Suprapubic skin (tissue), 4 donors: ENCODE measurements around the gene PIGA. TPM values are rescaled to one million over a fixed set of nuclear protein-coding genes. Genes with fewer than 3 reads are reported as not detected.

ENCODE experiments used
- DNase-seq, 2 donors: peaks; one replicate each; pipeline ENCODE4 v3.0.0-alpha.2; 2019; ENCODE audit warnings: low spot score in 2 of 2
- H3K27ac ChIP-seq: fragments of 200-600 bp; sonication (generic); one replicate; pipeline ENCODE4 v1.5.1; 2019
- H3K27me3 ChIP-seq: fragments of 200-600 bp; sonication (generic); one replicate; pipeline ENCODE4 v1.5.1; 2019
- H3K36me3 ChIP-seq: fragments of 200-600 bp; sonication (generic); one replicate; pipeline ENCODE4 v1.5.1; 2019
- H3K4me1 ChIP-seq: fragments of 200-600 bp; sonication (generic); one replicate; pipeline ENCODE4 v1.5.1; 2019
- H3K4me3 ChIP-seq: fragments of 200-600 bp; sonication (generic); one replicate; pipeline ENCODE4 v1.5.1; 2019; ENCODE audit warnings: mild to moderate bottlenecking
- H3K9me3 ChIP-seq: fragments of 200-600 bp; sonication (generic); one replicate; pipeline ENCODE4 v1.5.1; 2019
- EP300 ChIP-seq: sonication (generic); formaldehyde crosslinking; IDR thresholded peaks from one replicate; pipeline ENCODE4 v1.6.1; 2017; ENCODE audit warnings: antibody characterized with exemption
- POLR2A ChIP-seq, 2 donors: fragments of 450-650 bp; IDR thresholded peaks; one replicate each; pipeline ENCODE4 v1.6.1; 2017; ENCODE audit warnings: antibody characterized with exemption in 2 of 2, mild to moderate bottlenecking in 2 of 2, moderate library complexity in 2 of 2
- POLR2AphosphoS5 ChIP-seq, 3 donors: sonication (generic); formaldehyde crosslinking; IDR thresholded peaks; one replicate each; pipeline ENCODE4 v1.6.1; 2017; ENCODE audit warnings: antibody characterized with exemption in 3 of 3
- WGBS: methylation state at CpG from one replicate; pipeline ENCODE4 v1.1.5; 2018; 5-methylcytosine and 5-hydroxymethylcytosine counted together
- total RNA-seq, 4 donors: library from RNA; depleted of rRNA; stranded (reverse); fragments of >200 nt; gene quantifications; one replicate each; pipeline ENCODE4 v1.1.0, GENCODE V29; 2016
- TF ChIP-seq, protein P1 (sequence below), 2 donors: fragments of 200-600 bp in 1 of 2; fragments of 450-650 bp in 1 of 2; sonication (generic) in 1 of 2; IDR thresholded peaks; one replicate each; pipeline ENCODE4 v1.5.1; 2016 to 2019; ENCODE audit warnings: antibody characterized with exemption in 2 of 2, mild to moderate bottlenecking in 1 of 2, moderate library complexity in 1 of 2

The PIGA gene
- total RNA-seq, 4 donors from 2014 or later: 14.7 to 24.7 (median 20.4) TPM

DNA sequence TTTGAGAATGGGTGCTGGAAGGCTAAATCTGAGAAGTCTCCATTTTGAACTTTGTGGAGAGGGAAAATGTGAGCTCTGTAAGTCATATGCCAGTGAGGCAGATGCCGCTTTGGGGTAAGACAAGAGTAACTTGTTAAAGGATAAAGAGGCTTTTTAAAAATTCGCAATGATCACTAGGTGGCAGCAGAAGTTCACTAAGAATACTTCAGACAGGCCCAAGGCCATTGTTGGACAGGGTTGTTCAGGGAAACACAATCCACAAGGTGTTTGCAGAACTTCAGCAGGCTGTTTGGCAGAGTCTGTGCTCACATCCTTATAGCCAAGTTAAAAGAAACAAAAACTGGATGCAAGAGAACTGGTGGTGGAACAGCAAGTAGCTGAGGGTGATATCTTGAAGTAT, 13.7 kb upstream of the PIGA start:
- no peaks in the 10 kb centered on the region for H3K27me3 ChIP-seq
- no peak overlapping the region for H3K27ac ChIP-seq
- no peak for DNase-seq
- H3K9me3 ChIP-seq: no peaks in the 10 kb centered on the region
- TF ChIP-seq, protein P1, sequence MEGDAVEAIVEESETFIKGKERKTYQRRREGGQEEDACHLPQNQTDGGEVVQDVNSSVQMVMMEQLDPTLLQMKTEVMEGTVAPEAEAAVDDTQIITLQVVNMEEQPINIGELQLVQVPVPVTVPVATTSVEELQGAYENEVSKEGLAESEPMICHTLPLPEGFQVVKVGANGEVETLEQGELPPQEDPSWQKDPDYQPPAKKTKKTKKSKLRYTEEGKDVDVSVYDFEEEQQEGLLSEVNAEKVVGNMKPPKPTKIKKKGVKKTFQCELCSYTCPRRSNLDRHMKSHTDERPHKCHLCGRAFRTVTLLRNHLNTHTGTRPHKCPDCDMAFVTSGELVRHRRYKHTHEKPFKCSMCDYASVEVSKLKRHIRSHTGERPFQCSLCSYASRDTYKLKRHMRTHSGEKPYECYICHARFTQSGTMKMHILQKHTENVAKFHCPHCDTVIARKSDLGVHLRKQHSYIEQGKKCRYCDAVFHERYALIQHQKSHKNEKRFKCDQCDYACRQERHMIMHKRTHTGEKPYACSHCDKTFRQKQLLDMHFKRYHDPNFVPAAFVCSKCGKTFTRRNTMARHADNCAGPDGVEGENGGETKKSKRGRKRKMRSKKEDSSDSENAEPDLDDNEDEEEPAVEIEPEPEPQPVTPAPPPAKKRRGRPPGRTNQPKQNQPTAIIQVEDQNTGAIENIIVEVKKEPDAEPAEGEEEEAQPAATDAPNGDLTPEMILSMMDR (IDR thresholded peaks at IDR 0.05): peak; percentile 23 to 55
- no peak for TF ChIP-seq EP300
- H3K36me3 ChIP-seq: no peaks in the 10 kb centered on the region
- H3K4me3 ChIP-seq: no peak overlapping the region
- no peaks in the 10 kb centered on the region for H3K4me1 ChIP-seq
- 26% methylated on average over 2 of the region's 2 CpGs for WGBS

GRCh38 chrX:15345976-15346375, 10.7 kb upstream of the PIGA start:
- Histone ChIP-seq H3K27ac (no peak overlapping the region), H3K9me3 (no peaks in the 10 kb centered on the region), H3K4me1 (no peaks in the 10 kb centered on the region), H3K27me3 (no peaks in the 10 kb centered on the region), H3K36me3 (no peaks in the 10 kb centered on the region), H3K4me3 (no peak overlapping the region)
- TF ChIP-seq POLR2A (IDR thresholded peaks at IDR 0.05) (no peak), EP300 (no peak), POLR2AphosphoS5 (IDR thresholded peaks at IDR 0.05) (no peak)
- TF ChIP-seq, protein P1 (IDR thresholded peaks at IDR 0.05): no peak
- 69% methylated on average over 3 of the region's 3 CpGs for WGBS
- DNase-seq: no peak

DNA sequence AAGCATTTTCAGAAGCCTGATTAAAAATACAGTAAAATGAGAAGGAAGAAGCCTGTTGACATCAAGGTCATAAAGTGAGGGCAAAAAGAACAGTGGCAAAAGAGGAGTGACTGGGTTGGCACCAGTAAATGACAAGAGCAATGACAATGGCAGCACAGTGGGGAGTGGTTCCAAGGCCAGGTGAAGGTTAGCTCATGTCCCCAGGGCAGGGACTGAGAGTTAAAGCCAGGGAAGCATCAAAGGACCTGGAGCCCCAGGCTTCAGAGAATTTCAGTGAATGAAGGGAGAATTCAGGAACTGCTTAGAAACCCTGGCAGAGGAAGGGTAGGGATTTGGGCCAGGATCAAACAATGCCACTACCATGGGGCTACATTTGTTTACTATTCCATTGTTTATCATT, 8.8 kb upstream of the PIGA start:
- H3K27ac ChIP-seq: no peak overlapping the region
- H3K4me1 ChIP-seq: no peaks in the 10 kb centered on the region
- DNase-seq: no peak
- TF ChIP-seq, protein P1 (IDR thresholded peaks at IDR 0.05): no peak
- TF ChIP-seq EP300 (no peak), POLR2A (IDR thresholded peaks at IDR 0.05) (no peak)
- H3K9me3 ChIP-seq: no peaks in the 10 kb centered on the region
- H3K4me3 ChIP-seq: no peak overlapping the region
- H3K27me3 ChIP-seq: no peaks in the 10 kb centered on the region
- no peaks in the 10 kb centered on the region for H3K36me3 ChIP-seq

DNA sequence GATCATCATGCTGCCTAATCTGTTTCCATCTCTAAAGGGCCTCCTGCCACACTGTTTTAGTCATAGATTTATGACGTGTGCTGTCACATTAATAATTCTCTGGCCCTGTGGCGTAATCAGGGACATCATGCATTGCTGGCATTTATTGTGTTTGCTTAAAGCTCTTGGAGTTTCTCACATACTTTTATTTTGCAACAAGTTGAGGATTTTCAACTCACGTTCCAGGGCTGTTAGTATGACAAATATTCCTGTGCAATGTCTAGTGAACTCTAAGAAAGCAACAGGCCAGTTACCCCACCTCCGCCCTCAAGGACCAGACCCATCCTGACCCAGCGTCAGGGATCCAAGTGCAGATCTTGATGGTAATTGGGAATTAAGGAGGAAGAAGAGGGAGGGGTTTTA, 7.8 kb upstream of the PIGA start:
- no peak overlapping the region for H3K4me3 ChIP-seq
- H3K9me3 ChIP-seq: no peaks in the 10 kb centered on the region
- no peak for DNase-seq
- no peaks in the 10 kb centered on the region for H3K36me3 ChIP-seq
- TF ChIP-seq, protein P1 (IDR thresholded peaks at IDR 0.05): no peak
- 62% methylated on average over 5 of the region's 5 CpGs for WGBS
- no peaks in the 10 kb centered on the region for H3K4me1 ChIP-seq
- no peak overlapping the region for H3K27ac ChIP-seq
- no peaks in the 10 kb centered on the region for H3K27me3 ChIP-seq

DNA sequence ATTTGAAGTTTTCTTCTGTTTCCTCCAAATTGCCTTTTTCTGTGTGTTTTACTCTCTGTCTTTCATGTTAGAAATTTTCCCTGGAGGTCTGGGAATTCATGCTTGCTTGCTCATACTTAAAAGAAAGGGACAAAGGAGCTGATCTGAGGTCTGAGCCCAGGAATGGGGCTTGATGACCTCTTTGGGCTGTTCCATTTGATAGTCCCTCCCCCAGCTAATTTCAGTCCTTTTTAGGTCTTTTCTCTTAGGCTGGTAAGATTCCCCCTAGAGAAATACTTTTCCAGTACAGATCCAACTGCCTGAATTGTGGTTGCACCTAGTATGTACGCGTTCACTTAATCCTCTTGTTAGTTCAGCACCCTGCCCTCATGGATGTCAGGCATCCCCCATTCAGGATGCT, 5.5 kb upstream of the PIGA start:
- TF ChIP-seq EP300 (no peak), POLR2AphosphoS5 (IDR thresholded peaks at IDR 0.05) (no peak), POLR2A (IDR thresholded peaks at IDR 0.05) (no peak)
- TF ChIP-seq, protein P1 (IDR thresholded peaks at IDR 0.05): no peak
- H3K9me3 ChIP-seq: no peaks in the 10 kb centered on the region
- WGBS: 90% methylated on average over 2 of the region's 2 CpGs
- no peak overlapping the region for H3K4me3 ChIP-seq
- DNase-seq: no peak
- H3K4me1 ChIP-seq: peaks cover 5% of the 10 kb centered on the region
- no peaks in the 10 kb centered on the region for H3K36me3 ChIP-seq
- H3K27ac ChIP-seq: no peak overlapping the region
- H3K27me3 ChIP-seq: no peaks in the 10 kb centered on the region
